ENCODE results near the gene DNAH8.

The DNAH8 gene

GRCh38 chr6:39061588-39061987 lies 346.5 kb downstream of the DNAH8 start:
- no peaks in the 10 kb centered on the region for H3K9me3 ChIP-seq (ENCODE audit: control insufficient read depth, low read length)
- H3K4me1 ChIP-seq (ENCODE audit: control insufficient read depth, insufficient read depth, low read length), result no peaks in the 10 kb centered on the region
- H3K27me3 ChIP-seq (ENCODE audit: control insufficient read depth, insufficient read depth, low read length, poor library complexity, severe bottlenecking), result no peaks in the 10 kb centered on the region
- H3K36me3 ChIP-seq (ENCODE audit: control insufficient read depth, insufficient read depth, low read length), result no peaks in the 10 kb centered on the region
- no peak overlapping the region for H3K27ac ChIP-seq (ENCODE audit: insufficient read depth, low read depth, low read length, poor library complexity, severe bottlenecking)
- 93 to 97% methylated on average over 3 of the region's 3 CpGs for WGBS, 2 experiments
- no peak overlapping the region for H3K4me3 ChIP-seq (ENCODE audit: insufficient read depth, low read depth, low read length)

DNA sequence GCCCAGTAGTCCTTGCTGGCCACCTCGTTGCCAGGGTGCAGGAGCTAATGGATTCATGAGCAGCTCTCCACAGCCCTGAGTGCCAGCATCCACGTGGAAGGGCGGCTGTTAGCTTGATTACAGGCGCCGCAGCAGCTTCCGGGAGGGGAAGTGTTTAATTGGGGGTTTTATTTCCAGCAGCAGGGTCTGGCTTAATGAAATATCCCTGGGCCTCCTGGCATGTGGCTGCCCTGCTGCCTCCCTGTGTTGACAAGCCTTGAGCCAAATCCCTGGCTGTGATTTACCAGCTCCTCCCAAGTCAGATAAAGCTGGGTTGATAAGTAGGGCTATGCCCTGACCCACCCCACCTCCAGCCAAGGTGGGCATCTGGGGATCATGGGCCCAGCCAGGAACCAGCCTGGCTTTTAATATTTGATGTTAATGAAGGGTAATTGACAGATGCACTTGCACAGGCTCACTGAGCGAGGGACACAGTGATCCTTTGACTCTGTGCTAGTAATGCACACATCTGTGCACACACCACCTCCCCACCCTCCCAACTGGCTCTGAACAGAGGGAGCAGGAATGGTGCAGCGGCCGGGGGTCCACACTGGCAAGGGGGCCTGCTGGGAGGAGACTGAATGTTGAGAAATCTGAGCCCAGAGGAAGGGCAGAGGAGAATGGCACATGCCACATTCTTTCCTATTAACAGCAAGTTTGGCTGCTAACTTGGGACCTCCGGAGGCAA lies 347.1 kb downstream of the DNAH8 start:
- Histone ChIP-seq H3K27me3 (ENCODE audit: control insufficient read depth, insufficient read depth, low read length, poor library complexity, severe bottlenecking) (no peaks in the 10 kb centered on the region), H3K36me3 (ENCODE audit: control insufficient read depth, insufficient read depth, low read length) (no peaks in the 10 kb centered on the region), H3K4me3 (ENCODE audit: insufficient read depth, low read depth, low read length) (no peak overlapping the region)

GRCh38 chr6:39063526-39063925 lies 348.4 kb downstream of the DNAH8 start:
- no peaks in the 10 kb centered on the region for H3K9me3 ChIP-seq (ENCODE audit: control insufficient read depth, low read length)
- H3K4me1 ChIP-seq (ENCODE audit: control insufficient read depth, insufficient read depth, low read length), result no peaks in the 10 kb centered on the region
- no peaks in the 10 kb centered on the region for H3K27me3 ChIP-seq (ENCODE audit: control insufficient read depth, insufficient read depth, low read length, poor library complexity, severe bottlenecking)
- H3K36me3 ChIP-seq (ENCODE audit: control insufficient read depth, insufficient read depth, low read length), result no peaks in the 10 kb centered on the region
- no peak overlapping the region for H3K4me3 ChIP-seq (ENCODE audit: insufficient read depth, low read depth, low read length)
- 81 to 95% methylated on average over 1 of the region's 1 CpG for WGBS, 2 experiments
- no peak overlapping the region for H3K27ac ChIP-seq (ENCODE audit: insufficient read depth, low read depth, low read length, poor library complexity, severe bottlenecking)

More for the DNA sequence above, 347.1 kb downstream of the DNAH8 start:
- Histone ChIP-seq H3K4me1 (ENCODE audit: control insufficient read depth, insufficient read depth, low read length) (no peaks in the 10 kb centered on the region), H3K9me3 (ENCODE audit: control insufficient read depth, low read length) (no peaks in the 10 kb centered on the region), H3K27ac (ENCODE audit: insufficient read depth, low read depth, low read length, poor library complexity, severe bottlenecking) (no peak overlapping the region)
- 87 to 90% methylated on average over 10 of the region's 10 CpGs for WGBS, 2 experiments

DNA sequence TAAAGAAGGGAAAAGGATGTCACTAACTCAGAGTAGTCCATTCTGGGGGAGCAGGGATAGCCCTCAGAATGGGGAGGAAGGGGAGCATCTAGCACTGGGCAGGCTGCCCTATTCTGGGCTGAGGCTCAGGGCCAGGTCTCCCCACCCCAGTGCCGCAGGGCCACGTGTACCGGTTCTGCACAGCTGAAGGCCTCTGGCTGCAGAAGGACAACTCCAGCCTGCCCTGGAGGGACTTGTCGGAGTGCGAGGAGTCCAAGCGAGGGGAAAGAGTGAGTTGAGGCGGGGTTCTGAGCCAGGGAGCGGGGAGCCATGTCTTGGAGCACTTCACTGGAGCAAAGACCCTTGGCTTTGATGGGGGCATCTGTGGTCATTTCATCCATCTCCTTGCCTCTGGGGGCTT lies 350.4 kb downstream of the DNAH8 start:
- Histone ChIP-seq H3K36me3 (ENCODE audit: control insufficient read depth, insufficient read depth, low read length) (no peaks in the 10 kb centered on the region), H3K4me3 (ENCODE audit: insufficient read depth, low read depth, low read length) (no peak overlapping the region), H3K27ac (ENCODE audit: insufficient read depth, low read depth, low read length, poor library complexity, severe bottlenecking) (no peak overlapping the region), H3K27me3 (ENCODE audit: control insufficient read depth, insufficient read depth, low read length, poor library complexity, severe bottlenecking) (no peaks in the 10 kb centered on the region), H3K9me3 (ENCODE audit: control insufficient read depth, low read length) (no peaks in the 10 kb centered on the region), H3K4me1 (ENCODE audit: control insufficient read depth, insufficient read depth, low read length) (no peaks in the 10 kb centered on the region)
- 92 to 96% methylated on average over 8 of the region's 8 CpGs for WGBS, 2 experiments

GRCh38 chr6:39068391-39068790 lies 353.3 kb downstream of the DNAH8 start:
- H3K4me1 ChIP-seq (ENCODE audit: control insufficient read depth, insufficient read depth, low read length), result no peaks in the 10 kb centered on the region
- H3K4me3 ChIP-seq (ENCODE audit: insufficient read depth, low read depth, low read length), result no peak overlapping the region
- H3K27ac ChIP-seq (ENCODE audit: insufficient read depth, low read depth, low read length, poor library complexity, severe bottlenecking), result no peak overlapping the region
- no peaks in the 10 kb centered on the region for H3K9me3 ChIP-seq (ENCODE audit: control insufficient read depth, low read length)
- 82 to 83% methylated on average over 7 of the region's 7 CpGs for WGBS, 2 experiments
- H3K27me3 ChIP-seq (ENCODE audit: control insufficient read depth, insufficient read depth, low read length, poor library complexity, severe bottlenecking), result no peaks in the 10 kb centered on the region
- no peaks in the 10 kb centered on the region for H3K36me3 ChIP-seq (ENCODE audit: control insufficient read depth, insufficient read depth, low read length)

- H3K9me3 ChIP-seq (ENCODE audit: control insufficient read depth, low read length), result no peaks in the 10 kb centered on the region
- no peaks in the 10 kb centered on the region for H3K4me1 ChIP-seq (ENCODE audit: control insufficient read depth, insufficient read depth, low read length)
- WGBS, 2 experiments, result 93 to 96% methylated on average over 9 of the region's 9 CpGs
- no peaks in the 10 kb centered on the region for H3K27me3 ChIP-seq (ENCODE audit: control insufficient read depth, insufficient read depth, low read length, poor library complexity, severe bottlenecking)
- no peak overlapping the region for H3K4me3 ChIP-seq (ENCODE audit: insufficient read depth, low read depth, low read length)
- no peak overlapping the region for H3K27ac ChIP-seq (ENCODE audit: insufficient read depth, low read depth, low read length, poor library complexity, severe bottlenecking)
- H3K36me3 ChIP-seq (ENCODE audit: control insufficient read depth, insufficient read depth, low read length), result no peaks in the 10 kb centered on the region
Measured at GRCh38 chr6:39072830-39073229, 357.7 kb downstream of the DNAH8 start.

DNA sequence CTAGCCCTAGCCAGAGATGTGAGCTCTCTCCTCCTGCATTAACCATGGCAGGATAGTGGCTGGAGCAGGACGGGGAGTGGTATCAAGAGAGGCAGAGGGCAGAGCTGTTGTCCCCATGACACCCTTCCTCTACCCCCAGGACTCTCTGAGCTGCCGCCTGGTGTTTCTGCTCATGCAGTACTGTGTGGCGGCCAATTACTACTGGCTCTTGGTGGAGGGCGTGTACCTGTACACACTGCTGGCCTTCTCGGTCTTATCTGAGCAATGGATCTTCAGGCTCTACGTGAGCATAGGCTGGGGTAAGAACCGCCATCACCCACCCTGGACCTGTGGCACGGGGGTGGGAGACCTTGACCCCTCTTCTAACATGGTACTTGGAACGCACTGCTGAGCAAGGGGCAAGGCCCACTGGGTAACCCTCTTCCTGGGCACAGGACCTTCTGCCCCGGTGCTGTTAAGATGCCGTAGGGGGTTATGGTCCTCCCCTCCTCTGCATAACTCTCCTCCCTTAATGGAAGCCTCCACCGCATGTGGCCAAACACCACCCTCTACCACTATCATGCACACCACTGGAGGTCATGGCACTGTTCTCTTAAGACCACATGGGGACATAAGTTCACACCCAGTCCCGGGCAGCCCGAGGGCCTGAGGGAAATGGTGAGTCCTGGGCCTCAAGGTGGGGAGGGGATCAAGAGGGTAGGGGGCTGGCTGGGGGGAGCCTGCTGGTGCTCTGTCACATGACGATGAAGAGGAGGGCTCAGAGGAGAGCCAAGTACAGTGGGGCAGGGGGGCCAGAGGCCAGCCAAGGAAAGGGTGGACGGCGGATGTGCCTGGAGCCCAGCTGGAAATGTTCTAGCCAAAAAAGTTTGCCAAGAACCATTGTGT lies 358.6 kb downstream of the DNAH8 start:
- no peaks in the 10 kb centered on the region for H3K9me3 ChIP-seq (ENCODE audit: control insufficient read depth, low read length)
- H3K4me1 ChIP-seq (ENCODE audit: control insufficient read depth, insufficient read depth, low read length), result no peaks in the 10 kb centered on the region
- H3K27ac ChIP-seq (ENCODE audit: insufficient read depth, low read depth, low read length, poor library complexity, severe bottlenecking), result no peak overlapping the region
- H3K4me3 ChIP-seq (ENCODE audit: insufficient read depth, low read depth, low read length), result no peak overlapping the region
- no peaks in the 10 kb centered on the region for H3K36me3 ChIP-seq (ENCODE audit: control insufficient read depth, insufficient read depth, low read length)
- no peaks in the 10 kb centered on the region for H3K27me3 ChIP-seq (ENCODE audit: control insufficient read depth, insufficient read depth, low read length, poor library complexity, severe bottlenecking)
- WGBS, 2 experiments, result 93 to 94% methylated on average over 17 of the region's 17 CpGs

- no peaks in the 10 kb centered on the region for H3K36me3 ChIP-seq (ENCODE audit: control insufficient read depth, insufficient read depth, low read length)
- H3K27me3 ChIP-seq (ENCODE audit: control insufficient read depth, insufficient read depth, low read length, poor library complexity, severe bottlenecking), result no peaks in the 10 kb centered on the region
- no peak overlapping the region for H3K4me3 ChIP-seq (ENCODE audit: insufficient read depth, low read depth, low read length)
- 86 to 88% methylated on average over 9 of the region's 9 CpGs for WGBS, 2 experiments
- no peaks in the 10 kb centered on the region for H3K9me3 ChIP-seq (ENCODE audit: control insufficient read depth, low read length)
- H3K4me1 ChIP-seq (ENCODE audit: control insufficient read depth, insufficient read depth, low read length), result no peaks in the 10 kb centered on the region
- H3K27ac ChIP-seq (ENCODE audit: insufficient read depth, low read depth, low read length, poor library complexity, severe bottlenecking), result no peak overlapping the region
Measured at GRCh38 chr6:39074486-39074885, 359.4 kb downstream of the DNAH8 start.

- Histone ChIP-seq H3K9me3 (ENCODE audit: control insufficient read depth, low read length) (no peaks in the 10 kb centered on the region), H3K4me3 (ENCODE audit: insufficient read depth, low read depth, low read length) (no peak overlapping the region), H3K36me3 (ENCODE audit: control insufficient read depth, insufficient read depth, low read length) (no peaks in the 10 kb centered on the region), H3K27me3 (ENCODE audit: control insufficient read depth, insufficient read depth, low read length, poor library complexity, severe bottlenecking) (no peaks in the 10 kb centered on the region), H3K27ac (ENCODE audit: insufficient read depth, low read depth, low read length, poor library complexity, severe bottlenecking) (no peak overlapping the region), H3K4me1 (ENCODE audit: control insufficient read depth, insufficient read depth, low read length) (no peaks in the 10 kb centered on the region)
- 82 to 86% methylated on average over 10 to 12 of the region's 12 CpGs for WGBS, 2 experiments
Measured at GRCh38 chr6:39075010-39075686, 360.0 kb downstream of the DNAH8 start.

Measured in ectodermal cell (in vitro differentiated cells).